AG04450 (cell line): ENCODE results near the gene KCNAB2. TPM values are rescaled to one million over a fixed set of nuclear protein-coding genes. Genes with fewer than 3 reads are reported as not detected.

Source experiments
- CTCF ChIA-PET: fragments of 300-600, 350-600 bp; formaldehyde crosslinking; extraction: SDS; loops from one replicate; lab custom pipeline; 2022; ENCODE audit warnings: antibody characterized with exemption, inconsistent platforms; lab: Charles Lee
- POLR2A ChIA-PET: fragments of 350-600 bp; formaldehyde crosslinking; extraction: SDS; loops from one replicate; lab custom pipeline; 2021; ENCODE audit warnings: antibody characterized with exemption, inconsistent platforms; lab: Yijun Ruan, JAX
- DNase-seq: peaks from one replicate; pipeline ENCODE4 v3.0.0-alpha.2; 2011; ENCODE audit warnings: low read depth, low spot score
- H3K27ac ChIP-seq: one replicate; pipeline ENCODE4 v1.5.1; 2012; ENCODE audit warnings: low read depth, low read length, control low read depth
- H3K27me3 ChIP-seq: one replicate; pipeline ENCODE4 v1.6.0; 2012; ENCODE audit warnings: low read length; ENCODE audit not compliant: control insufficient read depth, insufficient read depth
- H3K4me3 ChIP-seq: 2 replicates; pipeline ENCODE4 v1.5.1; 2011; ENCODE audit warnings: mild to moderate bottlenecking, low read depth, low read length, control low read depth
- H3K9me3 ChIP-seq: 2 replicates; pipeline ENCODE4 v1.5.1; 2012; ENCODE audit warnings: low read length; ENCODE audit not compliant: control insufficient read depth, insufficient read depth
- polyA plus RNA-seq: library from polyadenylated mRNA; depleted of rRNA; stranded (reverse); fragments of >200 nt; gene quantifications from 2 replicates; pipeline ENCODE4 v1.2.3, GENCODE V29; 2011
- TF ChIP-seq, protein P1 (sequence below): IDR thresholded peaks from 2 replicates; pipeline ENCODE4 v1.5.1; 2011; ENCODE audit warnings: low read depth, low read length, control low read depth, inconsistent platforms

Gene KCNAB2
- polyA plus RNA-seq, 1 experiment = 3.1 TPM

DNA sequence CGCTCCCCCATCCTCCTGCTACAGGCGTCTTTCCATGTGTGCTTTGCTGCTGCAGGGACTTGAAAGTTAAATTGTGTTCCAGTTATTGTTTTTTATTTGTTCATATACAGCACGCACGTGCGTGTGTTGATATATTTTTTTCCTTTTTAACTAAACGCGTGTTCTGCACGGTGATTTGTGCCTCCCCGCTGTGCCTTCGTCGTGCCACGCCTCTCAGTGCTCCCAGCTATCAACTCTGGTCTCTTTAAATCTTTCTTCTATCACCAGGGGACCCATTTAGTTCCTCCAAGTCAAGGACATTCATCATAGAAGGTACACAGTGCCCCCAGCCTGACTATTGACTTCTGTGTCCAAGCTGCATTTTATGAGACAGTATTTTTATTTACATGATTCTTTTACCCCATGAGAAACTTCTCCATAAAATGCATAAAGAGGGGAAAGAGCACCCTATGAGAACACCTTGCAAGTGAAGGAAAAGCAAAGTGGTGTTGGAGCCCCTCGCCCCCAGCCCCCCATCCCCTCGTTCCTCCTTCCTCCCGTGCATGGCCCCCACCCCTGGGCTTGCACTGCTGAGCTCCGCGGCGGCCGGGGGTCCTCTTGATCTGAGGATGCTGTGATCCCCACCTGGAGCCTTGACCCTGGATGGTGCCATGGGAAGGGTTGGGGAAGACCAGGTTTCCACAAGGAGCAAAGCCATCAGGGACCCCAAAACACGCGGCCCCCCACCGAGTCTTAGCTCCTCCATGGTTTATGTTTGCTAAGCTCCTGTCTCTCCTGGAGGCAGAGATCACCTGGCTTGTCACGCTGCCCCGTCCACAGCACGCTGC lies 45.5 kb downstream of the KCNAB2 start:
- H3K9me3 ChIP-seq = no peaks in the 10 kb centered on the region
- DNase-seq = no peak
- ChIA-PET POLR2A (no interaction called here), CTCF (no interaction called here)
- peaks cover 10% of the 10 kb centered on the region for H3K27me3 ChIP-seq
- H3K27ac ChIP-seq = no peak overlapping the region
- no peak overlapping the region for H3K4me3 ChIP-seq
- TF ChIP-seq, protein P1, sequence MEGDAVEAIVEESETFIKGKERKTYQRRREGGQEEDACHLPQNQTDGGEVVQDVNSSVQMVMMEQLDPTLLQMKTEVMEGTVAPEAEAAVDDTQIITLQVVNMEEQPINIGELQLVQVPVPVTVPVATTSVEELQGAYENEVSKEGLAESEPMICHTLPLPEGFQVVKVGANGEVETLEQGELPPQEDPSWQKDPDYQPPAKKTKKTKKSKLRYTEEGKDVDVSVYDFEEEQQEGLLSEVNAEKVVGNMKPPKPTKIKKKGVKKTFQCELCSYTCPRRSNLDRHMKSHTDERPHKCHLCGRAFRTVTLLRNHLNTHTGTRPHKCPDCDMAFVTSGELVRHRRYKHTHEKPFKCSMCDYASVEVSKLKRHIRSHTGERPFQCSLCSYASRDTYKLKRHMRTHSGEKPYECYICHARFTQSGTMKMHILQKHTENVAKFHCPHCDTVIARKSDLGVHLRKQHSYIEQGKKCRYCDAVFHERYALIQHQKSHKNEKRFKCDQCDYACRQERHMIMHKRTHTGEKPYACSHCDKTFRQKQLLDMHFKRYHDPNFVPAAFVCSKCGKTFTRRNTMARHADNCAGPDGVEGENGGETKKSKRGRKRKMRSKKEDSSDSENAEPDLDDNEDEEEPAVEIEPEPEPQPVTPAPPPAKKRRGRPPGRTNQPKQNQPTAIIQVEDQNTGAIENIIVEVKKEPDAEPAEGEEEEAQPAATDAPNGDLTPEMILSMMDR = no peak

DNA sequence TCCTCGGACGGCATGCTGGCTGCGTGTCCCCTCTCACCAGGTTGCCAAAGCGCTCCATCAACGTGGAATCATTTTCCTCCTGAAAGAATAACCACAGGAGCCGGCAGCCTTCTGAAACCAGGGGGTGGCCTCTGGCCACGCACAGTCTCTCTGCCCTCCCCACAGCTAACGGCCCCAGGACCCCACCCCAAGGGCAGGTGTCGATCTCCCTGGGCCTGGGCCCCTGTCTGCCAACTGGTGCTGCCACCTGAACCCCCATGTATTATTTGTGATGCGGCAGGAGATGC lies 46.1 kb downstream of the KCNAB2 start:
- CTCF ChIA-PET = no interaction called here
- no peaks in the 10 kb centered on the region for H3K9me3 ChIP-seq

DNA sequence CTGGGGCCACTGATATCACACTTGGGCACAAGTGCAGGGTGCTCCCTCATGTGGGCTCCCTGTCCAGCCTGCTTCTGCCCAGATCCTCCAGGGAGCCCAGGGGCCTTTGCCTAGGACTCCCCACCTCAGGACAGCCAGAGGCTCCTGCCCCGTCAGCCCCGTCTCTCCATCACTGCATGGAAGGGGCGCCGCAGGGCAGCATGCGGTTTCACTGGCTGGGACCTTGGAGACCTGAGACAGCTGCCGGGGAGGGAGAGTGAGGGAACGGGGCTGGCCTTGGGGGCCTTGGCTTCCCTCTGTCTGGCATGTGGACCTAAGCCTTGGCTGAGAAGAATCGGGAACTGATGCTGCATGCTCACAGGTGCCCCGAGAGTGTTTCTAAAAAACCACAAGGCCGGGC lies 46.5 kb downstream of the KCNAB2 start:
- CTCF ChIA-PET = no interaction called here

More for the DNA sequence above, 46.1 kb downstream of the KCNAB2 start:
- TF ChIP-seq, protein P1 = no peak
- POLR2A ChIA-PET = no interaction called here
- Histone ChIP-seq H3K27me3 (peaks cover 11% of the 10 kb centered on the region), H3K4me3 (no peak overlapping the region), H3K27ac (no peak overlapping the region)
- no peak for DNase-seq

DNA sequence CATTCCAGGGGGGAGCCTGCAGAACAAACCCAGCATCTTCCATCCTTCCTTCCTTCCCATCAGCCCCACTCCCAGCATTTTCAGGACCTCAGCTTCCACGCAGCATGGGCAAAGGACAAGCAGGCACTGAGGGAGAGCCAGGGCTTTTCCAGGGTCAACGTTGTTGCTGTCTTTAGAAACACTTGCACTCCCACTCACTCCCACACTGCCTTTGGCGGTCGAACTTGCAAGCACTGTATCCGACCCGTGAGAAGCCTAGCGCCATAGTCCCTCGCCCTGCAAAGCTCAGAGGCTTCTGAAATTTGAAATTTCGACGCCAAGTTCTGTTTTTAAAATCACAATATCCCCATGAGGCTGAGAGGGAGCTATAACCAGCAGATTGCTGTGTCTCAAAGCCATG lies 47.4 kb downstream of the KCNAB2 start:
- no peaks in the 10 kb centered on the region for H3K9me3 ChIP-seq
- H3K4me3 ChIP-seq = no peak overlapping the region
- peaks cover 6% of the 10 kb centered on the region for H3K27me3 ChIP-seq
- H3K27ac ChIP-seq = no peak overlapping the region
- ChIA-PET POLR2A (no interaction called here), CTCF (no interaction called here)
- no peak for DNase-seq
- TF ChIP-seq, protein P1 = no peak

More for the DNA sequence above, 46.5 kb downstream of the KCNAB2 start:
- no peak overlapping the region for H3K27ac ChIP-seq
- TF ChIP-seq, protein P1 = no peak
- peaks cover 9% of the 10 kb centered on the region for H3K27me3 ChIP-seq
- no peak for DNase-seq
- no peak overlapping the region for H3K4me3 ChIP-seq
- POLR2A ChIA-PET = no interaction called here
- no peaks in the 10 kb centered on the region for H3K9me3 ChIP-seq

- Histone ChIP-seq H3K4me3 (no peak overlapping the region), H3K9me3 (no peaks in the 10 kb centered on the region), H3K27ac (no peak overlapping the region), H3K27me3 (peaks cover 6% of the 10 kb centered on the region)
- TF ChIP-seq, protein P1 = no peak
- DNase-seq = no peak
- CTCF ChIA-PET = interaction anchor here (1.5 kb wide), 1 partner anchor 15 kb away, joined by 4 read pairs; no protein-coding TSS in a partner anchor
- POLR2A ChIA-PET = no interaction called here
Observed at GRCh38 chr1:6093611-6094010, 47.9 kb downstream of the KCNAB2 start.
